PFSK-1 (cell line): ENCODE results near the gene MAPK4.

Experiments used
- FOXP2 ChIP-seq: optimal IDR thresholded peaks from 2 replicates; pipeline ENCODE3; 2011; ENCODE audit warnings: borderline replicate concordance, control low read depth, inconsistent platforms; ENCODE audit not compliant: insufficient read depth; ENCODE audit errors: extremely low read length, extremely low read depth
- POLR2AphosphoS5 ChIP-seq: IDR thresholded peaks from 2 replicates; pipeline ENCODE4 v1.6.1; 2012; ENCODE audit warnings: low read depth, mild to moderate bottlenecking, control low read depth, low read length, moderate library complexity
- SIN3A ChIP-seq: IDR thresholded peaks from 2 replicates; pipeline ENCODE4 v1.6.1; 2012; ENCODE audit warnings: mild to moderate bottlenecking, low read length, moderate library complexity, borderline replicate concordance; ENCODE audit not compliant: insufficient read depth
- TAF1 ChIP-seq: IDR thresholded peaks from 2 replicates; pipeline ENCODE4 v1.6.1; 2012; ENCODE audit warnings: low read length, control low read depth, borderline replicate concordance; ENCODE audit not compliant: insufficient read depth
- TF ChIP-seq, protein P1 (sequence below), 2 experiments: IDR thresholded peaks; 2 replicates each; pipeline versions ENCODE4 v1.6.1 to v1.8.0; 2011 to 2012; ENCODE audit warnings: low read depth in 2 of 2, low read length in 2 of 2, control low read depth in 1 of 2, inconsistent platforms in 1 of 2, mild to moderate bottlenecking in 1 of 2, moderate library complexity in 1 of 2; ENCODE audit not compliant: insufficient read depth in 1 of 2

The MAPK4 gene

DNA sequence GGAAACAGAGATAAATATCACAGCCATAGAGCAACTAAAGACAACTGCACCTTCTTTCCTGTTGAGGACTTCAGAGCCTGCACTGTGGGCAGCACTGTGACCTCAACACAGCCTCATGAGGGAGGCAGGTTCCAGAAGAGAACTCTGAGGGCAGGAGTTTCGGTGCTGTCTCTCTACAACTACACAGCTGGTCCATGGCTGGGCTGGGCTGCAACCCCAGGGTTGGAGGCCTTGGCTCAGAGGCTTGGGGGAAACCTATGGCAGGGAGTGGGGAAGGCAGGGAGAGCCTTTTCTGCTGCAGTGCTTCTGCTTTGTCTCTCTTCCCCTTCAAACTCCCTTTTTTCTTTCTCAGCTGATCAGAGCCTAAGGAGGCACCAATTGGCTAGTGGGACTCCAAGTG lies 193.4 kb downstream of the MAPK4 start:
- TF ChIP-seq TAF1 (no peak), POLR2AphosphoS5 (no peak), SIN3A (no peak), FOXP2 (no peak)
- TF ChIP-seq, protein P1, sequence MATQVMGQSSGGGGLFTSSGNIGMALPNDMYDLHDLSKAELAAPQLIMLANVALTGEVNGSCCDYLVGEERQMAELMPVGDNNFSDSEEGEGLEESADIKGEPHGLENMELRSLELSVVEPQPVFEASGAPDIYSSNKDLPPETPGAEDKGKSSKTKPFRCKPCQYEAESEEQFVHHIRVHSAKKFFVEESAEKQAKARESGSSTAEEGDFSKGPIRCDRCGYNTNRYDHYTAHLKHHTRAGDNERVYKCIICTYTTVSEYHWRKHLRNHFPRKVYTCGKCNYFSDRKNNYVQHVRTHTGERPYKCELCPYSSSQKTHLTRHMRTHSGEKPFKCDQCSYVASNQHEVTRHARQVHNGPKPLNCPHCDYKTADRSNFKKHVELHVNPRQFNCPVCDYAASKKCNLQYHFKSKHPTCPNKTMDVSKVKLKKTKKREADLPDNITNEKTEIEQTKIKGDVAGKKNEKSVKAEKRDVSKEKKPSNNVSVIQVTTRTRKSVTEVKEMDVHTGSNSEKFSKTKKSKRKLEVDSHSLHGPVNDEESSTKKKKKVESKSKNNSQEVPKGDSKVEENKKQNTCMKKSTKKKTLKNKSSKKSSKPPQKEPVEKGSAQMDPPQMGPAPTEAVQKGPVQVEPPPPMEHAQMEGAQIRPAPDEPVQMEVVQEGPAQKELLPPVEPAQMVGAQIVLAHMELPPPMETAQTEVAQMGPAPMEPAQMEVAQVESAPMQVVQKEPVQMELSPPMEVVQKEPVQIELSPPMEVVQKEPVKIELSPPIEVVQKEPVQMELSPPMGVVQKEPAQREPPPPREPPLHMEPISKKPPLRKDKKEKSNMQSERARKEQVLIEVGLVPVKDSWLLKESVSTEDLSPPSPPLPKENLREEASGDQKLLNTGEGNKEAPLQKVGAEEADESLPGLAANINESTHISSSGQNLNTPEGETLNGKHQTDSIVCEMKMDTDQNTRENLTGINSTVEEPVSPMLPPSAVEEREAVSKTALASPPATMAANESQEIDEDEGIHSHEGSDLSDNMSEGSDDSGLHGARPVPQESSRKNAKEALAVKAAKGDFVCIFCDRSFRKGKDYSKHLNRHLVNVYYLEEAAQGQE (IDR thresholded peaks at IDR 0.05; ENCODE audit: insufficient read depth in 1 of 2, low read depth in 2 of 2, low read length in 2 of 2) = no peak

DNA sequence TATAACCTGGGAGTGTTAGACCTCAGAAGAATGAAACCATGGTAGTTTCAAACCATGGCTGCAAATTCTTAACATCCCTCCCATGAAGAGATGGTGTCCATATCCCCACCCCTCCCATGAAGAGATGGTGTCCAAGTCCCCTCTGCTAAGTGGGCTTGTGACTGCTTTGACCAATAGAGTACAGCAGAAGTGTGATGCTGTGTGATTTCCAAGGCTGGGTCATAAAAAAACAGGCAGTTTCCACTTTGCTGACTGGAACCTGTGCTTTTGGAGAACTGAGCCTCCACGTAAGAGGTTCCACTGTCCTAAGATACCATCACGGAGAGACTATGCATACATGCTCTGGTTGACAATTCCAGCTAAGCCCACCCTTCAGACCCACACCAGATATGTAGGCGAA lies 194.4 kb downstream of the MAPK4 start:
- TF ChIP-seq TAF1 (no peak), SIN3A (no peak), POLR2AphosphoS5 (no peak), FOXP2 (no peak)
- TF ChIP-seq, protein P1 (IDR thresholded peaks at IDR 0.05; ENCODE audit: insufficient read depth in 1 of 2, low read depth in 2 of 2, low read length in 2 of 2) = no peak

GRCh38 chr18:50757358-50757757 lies 197.5 kb downstream of the MAPK4 start:
- TF ChIP-seq, protein P1 (IDR thresholded peaks at IDR 0.05; ENCODE audit: insufficient read depth in 1 of 2, low read depth in 2 of 2, low read length in 2 of 2) = no peak
- no peak for TF ChIP-seq TAF1
- no peak for TF ChIP-seq FOXP2
- no peak for TF ChIP-seq SIN3A
- no peak for TF ChIP-seq POLR2AphosphoS5

GRCh38 chr18:50769463-50769862 lies 209.6 kb downstream of the MAPK4 start:
- TF ChIP-seq FOXP2 (no peak), SIN3A (no peak), POLR2AphosphoS5 (no peak), TAF1 (no peak)
- TF ChIP-seq, protein P1 (IDR thresholded peaks at IDR 0.05; ENCODE audit: insufficient read depth in 1 of 2, low read depth in 2 of 2, low read length in 2 of 2) = no peak

- TF ChIP-seq FOXP2 (no peak), TAF1 (no peak), SIN3A (no peak)
Measured at GRCh38 chr18:50775207-50775606, 215.3 kb downstream of the MAPK4 start.

GRCh38 chr18:50775726-50776125 lies 215.8 kb downstream of the MAPK4 start:
- TF ChIP-seq, protein P1 (IDR thresholded peaks at IDR 0.05; ENCODE audit: insufficient read depth in 1 of 2, low read depth in 2 of 2, low read length in 2 of 2) = no peak
- TF ChIP-seq SIN3A = no peak
- no peak for TF ChIP-seq FOXP2
- TF ChIP-seq POLR2AphosphoS5 = no peak
- TF ChIP-seq TAF1 = no peak
